BLaER1 treated with 17β-estradiol and CSF1 and Interleukin-3, amounts not matched to agents 10 nM and 100 nM (cell line): ENCODE data around the gene COX7B.
"Not testable (repeated sequence)": the region's sequence is repeated elsewhere in the genome, so short reads cannot be mapped to it uniquely, and the experiment has no call there.

Experiments used
- H3K27ac ChIP-seq, 11 experiments: shearing (Covaris generic); formaldehyde crosslinking; 2 replicates each; pipeline ENCODE4 v1.8.1; 2022
- H3K27me3 ChIP-seq, 11 experiments: shearing (Covaris generic); formaldehyde crosslinking; 2 replicates each; pipeline ENCODE4 v1.8.1; 2022
- H3K36me3 ChIP-seq, 11 experiments: shearing (Covaris generic); formaldehyde crosslinking; 2 replicates each; pipeline ENCODE4 v1.8.1; 2022
- H3K4me1 ChIP-seq, 10 experiments: shearing (Covaris generic); formaldehyde crosslinking; 2 replicates each; pipeline ENCODE4 v1.8.1; 2022
- H3K4me2 ChIP-seq, 11 experiments: shearing (Covaris generic); formaldehyde crosslinking; 2 replicates each; pipeline ENCODE4 v1.8.1; 2022
- H3K4me3 ChIP-seq, 10 experiments: shearing (Covaris generic); formaldehyde crosslinking; 2 replicates each; pipeline ENCODE4 v1.8.1; 2022
- H3K9ac ChIP-seq, 11 experiments: shearing (Covaris generic); formaldehyde crosslinking; 2 replicates each; pipeline ENCODE4 v1.8.1; 2022
- H3K9me3 ChIP-seq, 11 experiments: shearing (Covaris generic); formaldehyde crosslinking; replicated peaks in 1 of 11; 2 replicates each; pipeline ENCODE4 v1.8.1; 2022
- H4K20me1 ChIP-seq, 11 experiments: shearing (Covaris generic); formaldehyde crosslinking; 2 replicates each; pipeline ENCODE4 v1.8.1; 2022
- Cebpa-rat ChIP-seq, 11 experiments: shearing (Covaris generic); IDR thresholded peaks; 2 replicates each; pipeline ENCODE4 v1.8.1; 2022

The COX7B gene

GRCh38 chrX:77901506-77901905 lies 2.2 kb downstream of the COX7B start:
- Histone ChIP-seq H3K4me1 (peaks cover 0 to 12% (median 7%) of the 10 kb centered on the region in 10 experiments; a peak in 6 of 20 replicates), H3K27ac (0 out of 22 replicates have a peak overlapping the region, but pooled peaks of 1 of the 11 experiments have one; percentile 92), H3K9me3 (no peaks in the 10 kb centered on the region; a peak in 2 of 22 replicates), H3K9ac (peak overlapping the region in 2 of 11 experiments; percentile 89 to 90; a peak in 3 of 22 replicates), H3K36me3 (peaks cover 9 to 56% (median 42%) of the 10 kb centered on the region in 11 experiments; a peak in 19 of 22 replicates), H3K4me3 (peak overlapping the region in 7 of 10 experiments; percentile 6 to 78 (median 70); a peak in 11 of 20 replicates), H4K20me1 (peaks cover 0 to 37% (median 18%) of the 10 kb centered on the region in 11 experiments; a peak in 14 of 22 replicates), H3K27me3 (peaks cover 12 to 52% (median 43%) of the 10 kb centered on the region in 11 experiments; a peak in 21 of 22 replicates), H3K4me2 (peak overlapping the region; percentile 32 to 79 (median 72); a peak in 20 of 22 replicates)
- no peak for TF ChIP-seq Cebpa-rat (IDR thresholded peaks at IDR 0.05)

GRCh38 chrX:77910108-77910840 lies 11.0 kb downstream of the COX7B start, which contains the start of gene ATP7A:
Gene ATP7A (plus strand): TSS chrX:77910693. CDS start chrX:77971642, 60,949 bp downstream.
- Histone ChIP-seq H3K36me3 (peaks cover 0 to 16% (median 9%) of the 10 kb centered on the region in 11 experiments; a peak in 12 of 22 replicates), H3K9me3 (no peaks in the 10 kb centered on the region), H3K4me3 (peak within 1 kb of the TSS; percentile 59 to 73 (median 66)), H3K4me2 (peak within 1 kb of the TSS; percentile 63 to 76 (median 74)), H3K9ac (peak within 1 kb of the TSS; percentile 78 to 85 (median 81)), H3K4me1 (peaks cover 0 to 21% (median 7%) of the 10 kb centered on the region in 10 experiments; a peak in 9 of 20 replicates), H3K27ac (peak within 1 kb of the TSS; percentile 59 to 79 (median 76)), H3K27me3 (peaks cover 33 to 99% (median 81%) of the 10 kb centered on the region in 11 experiments), H4K20me1 (no peaks in the 10 kb centered on the region)
- TF ChIP-seq Cebpa-rat (IDR thresholded peaks at IDR 0.05) = no peak

- Histone ChIP-seq H3K27me3 (peaks cover 29 to 81% (median 74%) of the 10 kb centered on the region in 11 experiments), H3K9ac (no peak overlapping the region), H3K4me3 (no peak overlapping the region), H3K4me1 (peaks cover 0 to 23% (median 6%) of the 10 kb centered on the region in 10 experiments; a peak in 9 of 20 replicates), H3K27ac (no peak overlapping the region), H3K36me3 (no peaks in the 10 kb centered on the region), H3K4me2 (no peak overlapping the region), H4K20me1 (peaks cover 0 to 13% (median 0%) of the 10 kb centered on the region in 11 experiments; a peak in 4 of 22 replicates), H3K9me3 (peaks cover 0 to 11% (median 8%) of the 10 kb centered on the region in 11 experiments; a peak in 8 of 22 replicates)
- no peak for TF ChIP-seq Cebpa-rat (IDR thresholded peaks at IDR 0.05)
These were observed 18.1 kb downstream of the COX7B start for GRCh38 chrX:77917294-77917933.

- peaks cover 0 to 11% (median 8%) of the 10 kb centered on the region in 11 experiments; a peak in 8 of 22 replicates for H3K9me3 ChIP-seq
These were observed 19.3 kb downstream of the COX7B start for GRCh38 chrX:77918568-77918967.

GRCh38 chrX:77919370-77919769 lies 20.1 kb downstream of the COX7B start:
- Histone ChIP-seq H3K27me3 (peaks cover 31 to 80% (median 75%) of the 10 kb centered on the region in 11 experiments), H4K20me1 (peaks cover 0 to 13% (median 0%) of the 10 kb centered on the region in 11 experiments; a peak in 4 of 22 replicates), H3K9me3 (peaks cover 0 to 11% (median 8%) of the 10 kb centered on the region in 11 experiments; a peak in 8 of 22 replicates), H3K4me1 (peaks cover 0 to 10% (median 0%) of the 10 kb centered on the region in 10 experiments; a peak in 4 of 20 replicates)
- H3K9ac ChIP-seq, H3K4me2 ChIP-seq, H3K4me3 ChIP-seq, H3K27ac ChIP-seq, H3K36me3 ChIP-seq: not testable (repeated sequence)

More at GRCh38 chrX:77918568-77918967, 19.3 kb downstream of the COX7B start:
- no peak for TF ChIP-seq Cebpa-rat (IDR thresholded peaks at IDR 0.05)
- Histone ChIP-seq H3K36me3 (no peaks in the 10 kb centered on the region), H4K20me1 (peaks cover 0 to 13% (median 0%) of the 10 kb centered on the region in 11 experiments; a peak in 4 of 22 replicates), H3K9ac (no peak overlapping the region), H3K27ac (no peak overlapping the region), H3K4me2 (peak overlapping the region in 2 of 11 experiments; percentile 8 to 22; a peak in 2 of 22 replicates), H3K4me3 (no peak overlapping the region), H3K27me3 (peaks cover 33 to 80% (median 73%) of the 10 kb centered on the region in 11 experiments), H3K4me1 (peaks cover 0 to 12% (median 0%) of the 10 kb centered on the region in 10 experiments; a peak in 4 of 20 replicates)

GRCh38 chrX:77922787-77923186 lies 23.5 kb downstream of the COX7B start:
- Histone ChIP-seq H4K20me1 (peaks cover 0 to 7% (median 0%) of the 10 kb centered on the region in 11 experiments; a peak in 3 of 22 replicates), H3K4me1 (peaks cover 0 to 26% (median 3%) of the 10 kb centered on the region in 10 experiments; a peak in 5 of 20 replicates), H3K9me3 (peaks cover 0 to 11% (median 8%) of the 10 kb centered on the region in 11 experiments; a peak in 8 of 22 replicates), H3K27ac (no peak overlapping the region), H3K4me3 (no peak overlapping the region), H3K36me3 (0 out of 22 replicates have a peak, but pooled peaks cover 0 to under 1% (median 0%) of the 10 kb centered on the region in 11 experiments), H3K9ac (no peak overlapping the region), H3K4me2 (no peak overlapping the region), H3K27me3 (peaks cover 12 to 80% (median 64%) of the 10 kb centered on the region in 11 experiments; a peak in 21 of 22 replicates)
- TF ChIP-seq Cebpa-rat (IDR thresholded peaks at IDR 0.05) = no peak

GRCh38 chrX:77924320-77924859 lies 25.1 kb downstream of the COX7B start:
- H3K27ac ChIP-seq = no peak overlapping the region
- no peak overlapping the region for H3K4me2 ChIP-seq

GRCh38 chrX:77925764-77926163 lies 26.5 kb downstream of the COX7B start:
- peaks cover 0 to 16% (median 0%) of the 10 kb centered on the region in 10 experiments; a peak in 4 of 20 replicates for H3K4me1 ChIP-seq
- peaks cover 0 to 15% (median 9%) of the 10 kb centered on the region in 11 experiments; a peak in 13 of 22 replicates for H3K9me3 ChIP-seq
- no peak overlapping the region for H3K27ac ChIP-seq
- H3K4me3 ChIP-seq = no peak overlapping the region
- no peak for TF ChIP-seq Cebpa-rat (IDR thresholded peaks at IDR 0.05)
- H3K4me2 ChIP-seq = peak overlapping the region in 2 of 11 experiments; percentile 34 to 50; a peak in 2 of 22 replicates
- 0 out of 22 replicates have a peak, but pooled peaks cover 0 to 6% (median 0%) of the 10 kb centered on the region in 11 experiments for H3K36me3 ChIP-seq
- no peak overlapping the region for H3K9ac ChIP-seq
- H4K20me1 ChIP-seq = no peaks in the 10 kb centered on the region; a peak in 2 of 22 replicates
- H3K27me3 ChIP-seq = peaks cover 23 to 85% (median 64%) of the 10 kb centered on the region in 11 experiments; a peak in 21 of 22 replicates

More at GRCh38 chrX:77924320-77924859, 25.1 kb downstream of the COX7B start:
- Histone ChIP-seq H3K4me3 (no peak overlapping the region), H3K9me3 (peaks cover 0 to 11% (median 8%) of the 10 kb centered on the region in 11 experiments; a peak in 8 of 22 replicates), H4K20me1 (no peaks in the 10 kb centered on the region; a peak in 2 of 22 replicates), H3K36me3 (0 out of 22 replicates have a peak, but pooled peaks cover 0 to 6% (median 0%) of the 10 kb centered on the region in 11 experiments), H3K4me1 (peaks cover 0 to 16% (median 0%) of the 10 kb centered on the region in 10 experiments; a peak in 4 of 20 replicates), H3K27me3 (peaks cover 12 to 82% (median 58%) of the 10 kb centered on the region in 11 experiments; a peak in 20 of 22 replicates), H3K9ac (no peak overlapping the region)
- TF ChIP-seq Cebpa-rat (IDR thresholded peaks at IDR 0.05) = no peak
